ENCODE results near the gene CAPRIN1.

Gene CAPRIN1

GRCh38 chr11:34146866-34147265 lies 95.3 kb downstream of the CAPRIN1 start:
- DNase-seq, result no peak

GRCh38 chr11:34147581-34147980 lies 96.0 kb downstream of the CAPRIN1 start:
- DNase-seq, result no peak

DNA sequence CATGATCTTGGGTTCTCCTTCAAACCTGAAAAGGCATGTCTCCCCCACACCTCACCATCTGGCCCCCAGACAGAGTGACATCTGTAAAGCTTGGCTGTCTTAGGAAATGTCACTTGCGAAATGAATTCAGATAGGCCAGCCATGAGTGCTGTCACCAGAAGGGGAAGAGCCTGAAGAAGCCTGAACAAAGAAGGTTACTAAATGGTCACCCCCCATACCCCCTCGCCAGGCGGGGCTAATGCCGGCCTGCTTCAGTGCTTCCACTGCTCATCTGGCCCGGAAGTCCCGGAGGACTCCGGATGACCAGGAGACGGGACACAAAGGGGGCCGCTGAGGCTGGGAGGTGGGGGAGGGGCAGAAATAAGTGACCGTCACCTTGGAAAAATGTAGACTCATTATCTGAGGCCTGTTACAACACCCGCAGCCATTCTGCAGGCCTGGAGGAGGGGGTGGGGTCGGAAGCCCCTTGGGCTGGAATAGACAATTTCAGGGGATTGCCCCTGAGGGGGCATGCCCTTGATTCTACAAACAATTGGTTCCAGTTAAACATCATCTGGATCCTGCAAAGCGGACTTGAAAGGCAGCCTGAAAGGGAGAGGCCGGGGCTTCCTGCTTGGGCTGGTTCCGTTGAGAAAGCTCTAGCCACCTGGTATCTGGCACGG lies 97.1 kb downstream of the CAPRIN1 start:
- DNase-seq, result no peak

DNA sequence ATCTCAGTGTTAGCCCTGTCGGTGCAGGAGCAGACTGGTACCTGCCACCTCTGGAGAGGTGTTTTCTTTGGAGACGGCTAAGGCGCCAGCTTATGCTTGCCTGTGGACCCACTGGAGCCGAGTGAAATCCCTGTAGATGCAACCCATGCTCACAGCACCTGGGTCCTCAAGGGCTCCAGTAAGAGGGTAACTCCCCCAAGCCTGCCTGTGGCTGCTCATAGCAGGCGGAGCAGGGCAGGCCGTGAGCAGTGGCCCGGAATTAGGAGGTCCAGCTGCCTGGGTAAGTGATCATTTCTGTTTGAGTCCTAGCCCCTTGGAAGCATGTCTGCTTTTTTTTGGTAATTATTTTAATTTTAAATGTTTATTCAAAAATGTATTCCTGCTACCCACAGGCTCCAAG lies 97.7 kb downstream of the CAPRIN1 start:
- DNase-seq, result no peak

- no peak for DNase-seq
Observed at GRCh38 chr11:34149786-34150185, 98.3 kb downstream of the CAPRIN1 start.

GRCh38 chr11:34150494-34151151 lies 99.1 kb downstream of the CAPRIN1 start:
- DNase-seq, result no peak
